Measurements from ENCODE around the gene C1S. TPM values are rescaled to one million over a fixed set of nuclear protein-coding genes. Genes with fewer than 3 reads are reported as not detected.

The C1S gene
- total RNA-seq, 1 donor from 2014 or later = 2.1 TPM

GRCh38 chr12:7089196-7089871, 28.8 kb downstream of the C1S start:
- Histone ChIP-seq H3K4me3 (no peak overlapping the region), H3K27me3 (no peaks in the 10 kb centered on the region), H3K4me1 (peaks cover 13% of the 10 kb centered on the region), H4K20me1 (ENCODE audit: low read depth) (no peaks in the 10 kb centered on the region), H3K79me2 (ENCODE audit: low read depth) (no peaks in the 10 kb centered on the region), H2AFZ (replicated peaks) (no peak overlapping the region), H3K9ac (no peak overlapping the region), H3K4me2 (no peak overlapping the region), H3K27ac (no peak overlapping the region), H3K36me3 (no peaks in the 10 kb centered on the region), H3F3A (ENCODE audit: low read depth) (no peaks in the 10 kb centered on the region), H3K9me3 (ENCODE audit: low read depth) (no peaks in the 10 kb centered on the region)
- no peak overlapping the region for H3K27ac Mint-ChIP-seq
- H3K4me3 Mint-ChIP-seq = no peak overlapping the region
- TF ChIP-seq EZH2phosphoT487 (IDR thresholded peaks at IDR 0.05) = no peak
- TF ChIP-seq EZH2 (IDR thresholded peaks at IDR 0.05) = no peak
- TF ChIP-seq CTCF (IDR thresholded peaks at IDR 0.05) = no peak
- H3K27me3 Mint-ChIP-seq (ENCODE audit: insufficient read depth, low read depth) = peaks cover 4% of the 10 kb centered on the region
- H3K4me1 Mint-ChIP-seq = peaks cover 18% of the 10 kb centered on the region
- H3K36me3 Mint-ChIP-seq = no peaks in the 10 kb centered on the region
- H3K9me3 Mint-ChIP-seq = no peaks in the 10 kb centered on the region
- no peak for DNase-seq (ENCODE audit: low spot score)

GRCh38 chr12:7090222-7090998, 29.9 kb downstream of the C1S start:
- Histone ChIP-seq H3K27me3 (no peaks in the 10 kb centered on the region), H4K20me1 (ENCODE audit: low read depth) (no peaks in the 10 kb centered on the region), H3K4me3 (no peak overlapping the region), H3F3A (ENCODE audit: low read depth) (no peaks in the 10 kb centered on the region), H3K79me2 (ENCODE audit: low read depth) (no peaks in the 10 kb centered on the region), H3K4me1 (peaks cover 13% of the 10 kb centered on the region), H3K4me2 (peak overlapping the region; percentile 52), H3K27ac (no peak overlapping the region), H2AFZ (replicated peaks) (peak overlapping the region; percentile 72), H3K9me3 (ENCODE audit: low read depth) (no peaks in the 10 kb centered on the region), H3K36me3 (no peaks in the 10 kb centered on the region), H3K9ac (no peak overlapping the region)
- peak overlapping the region; percentile 43 for H3K27ac Mint-ChIP-seq
- no peaks in the 10 kb centered on the region for H3K36me3 Mint-ChIP-seq
- H3K4me3 Mint-ChIP-seq = peak overlapping the region; percentile 43
- DNase-seq (ENCODE audit: low spot score) = peak; percentile 33
- H3K4me1 Mint-ChIP-seq = peaks cover 18% of the 10 kb centered on the region
- no peaks in the 10 kb centered on the region for H3K9me3 Mint-ChIP-seq
- H3K27me3 Mint-ChIP-seq (ENCODE audit: insufficient read depth, low read depth) = peaks cover 4% of the 10 kb centered on the region
- TF ChIP-seq CTCF (IDR thresholded peaks at IDR 0.05) = no peak
- TF ChIP-seq EZH2 (IDR thresholded peaks at IDR 0.05) = no peak
- no peak for TF ChIP-seq EZH2phosphoT487 (IDR thresholded peaks at IDR 0.05)

GRCh38 chr12:7091171-7091570, 30.7 kb downstream of the C1S start:
- Histone ChIP-seq H3K27ac (no peak overlapping the region), H2AFZ (replicated peaks) (peak overlapping the region; percentile 72), H3K4me1 (peaks cover 13% of the 10 kb centered on the region), H3K9ac (no peak overlapping the region), H3K4me2 (no peak overlapping the region), H3F3A (ENCODE audit: low read depth) (no peaks in the 10 kb centered on the region), H3K27me3 (no peaks in the 10 kb centered on the region), H3K36me3 (no peaks in the 10 kb centered on the region), H3K79me2 (ENCODE audit: low read depth) (no peaks in the 10 kb centered on the region), H3K9me3 (ENCODE audit: low read depth) (no peaks in the 10 kb centered on the region), H4K20me1 (ENCODE audit: low read depth) (no peaks in the 10 kb centered on the region), H3K4me3 (no peak overlapping the region)
- TF ChIP-seq EZH2 (IDR thresholded peaks at IDR 0.05) (no peak), EZH2phosphoT487 (IDR thresholded peaks at IDR 0.05) (no peak), CTCF (IDR thresholded peaks at IDR 0.05) (no peak)
- Mint-ChIP-seq H3K9me3 (no peaks in the 10 kb centered on the region), H3K4me1 (peaks cover 18% of the 10 kb centered on the region), H3K27ac (no peak overlapping the region), H3K4me3 (no peak overlapping the region), H3K36me3 (no peaks in the 10 kb centered on the region), H3K27me3 (ENCODE audit: insufficient read depth, low read depth) (peaks cover 4% of the 10 kb centered on the region)
- DNase-seq (ENCODE audit: low spot score) = no peak

Measured in neural progenitor cell (in vitro differentiated cells).